HCT116 (cell line): ENCODE results near the gene SCRN1. TPM values are rescaled to one million over a fixed set of nuclear protein-coding genes. Genes with fewer than 3 reads are reported as not detected.

Experiments used
- ATAC-seq: fragments of 200-7000 bp; cut with Tn5 transposase; 2 replicates; pipeline ENCODE4 v1.9.1; 2020; ENCODE audit warnings: mild to moderate bottlenecking, moderate library complexity
- BruUV-seq: library from RNA; stranded (reverse); fragments of 400-500 nt; replicated peaks from 2 replicates; lab custom pipeline; 2021; lab: Mats Ljungman, UMichigan
- CTCF ChIA-PET: fragments of 300-600 bp; sonication (Branson Sonifier 250); formaldehyde crosslinking; loops from one replicate; lab custom pipeline; 2021; ENCODE audit warnings: antibody characterized with exemption; lab: Charles Lee
- POLR2A ChIA-PET: fragments of 300-600, 350-600 bp; sonication (Branson Sonifier 250); formaldehyde crosslinking; loops from one replicate; lab custom pipeline; 2021; ENCODE audit warnings: antibody characterized with exemption; lab: Charles Lee
- RAD21 ChIA-PET, 2 experiments: fragments of 300-600 bp; sonication (Branson Sonifier 250); formaldehyde crosslinking; loops; one replicate each; lab custom pipeline; 2023; ENCODE audit warnings: low total read pairs in 2 of 2; ENCODE audit not compliant: uncharacterized antibody in 2 of 2, unreplicated experiment in 2 of 2, low non-redundant PET in 1 of 2; lab: Charles Lee
- DNase-seq: peaks from one replicate; pipeline ENCODE4 v3.0.0-alpha.2; 2010; ENCODE audit warnings: low read depth, low spot score
- H2AFZ ChIP-seq: fragments of 200-600 bp; shearing (Covaris generic), sonication (generic); 2 replicates; pipeline ENCODE4 v1.6.1; 2017; ENCODE audit warnings: low read depth, mixed run types, mixed read lengths, antibody characterized with exemption, low read length; ENCODE audit not compliant: poor library complexity, severe bottlenecking
- H3K27ac ChIP-seq: 2 replicates; pipeline ENCODE4 v1.5.1; 2012; ENCODE audit warnings: low read depth, low read length
- H3K27me3 ChIP-seq: fragments of 200-600 bp; sonication (generic); 2 replicates; pipeline ENCODE4 v1.6.1; 2016; ENCODE audit warnings: mixed run types, low read length, mixed read lengths; ENCODE audit not compliant: insufficient read depth
- H3K36me3 ChIP-seq, 2 experiments: fragments of 200-500 bp in 1 of 2; fragments of 200-600 bp in 1 of 2; sonication (Bioruptor generic) in 1 of 2; sonication (generic) in 1 of 2; 2 replicates each; pipeline versions ENCODE4 v1.5.1 to v1.6.1; 2014 to 2016; ENCODE audit warnings: low read length in 2 of 2, inconsistent platforms in 1 of 2, mixed read lengths in 1 of 2, mixed run types in 1 of 2; ENCODE audit not compliant: insufficient read depth in 2 of 2, control insufficient read depth in 1 of 2
- H3K4me1 ChIP-seq, 2 experiments: fragments of 200-600 bp in 1 of 2; sonication (generic) in 1 of 2; 2 replicates each; pipeline versions ENCODE4 v1.5.1 to v1.6.1; 2012 to 2017; ENCODE audit warnings: low read length in 2 of 2, inconsistent platforms in 1 of 2, mild to moderate bottlenecking in 1 of 2, mixed read lengths in 1 of 2, mixed run types in 1 of 2, moderate library complexity in 1 of 2; ENCODE audit not compliant: insufficient read depth in 2 of 2, control insufficient read depth in 1 of 2
- H3K4me2 ChIP-seq: fragments of 200-600 bp; sonication (generic); 2 replicates; pipeline ENCODE4 v1.6.1; 2017; ENCODE audit warnings: mixed run types, low read length, mixed read lengths
- H3K4me3 ChIP-seq, 2 experiments: fragments of 200-600 bp in 1 of 2; sonication (generic) in 1 of 2; replicated peaks in 1 of 2; 2 replicates each; pipeline ENCODE4 v1.5.1; 2011 to 2016; ENCODE audit warnings: low read length in 2 of 2, control low read depth in 1 of 2, low read depth in 1 of 2, mild to moderate bottlenecking in 1 of 2, mixed read lengths in 1 of 2, mixed run types in 1 of 2
- H3K79me2 ChIP-seq: fragments of 200-600 bp; sonication (generic); 2 replicates; pipeline ENCODE4 v1.6.1; 2017; ENCODE audit warnings: mild to moderate bottlenecking, mixed run types, low read length, moderate library complexity, mixed read lengths; ENCODE audit not compliant: insufficient read depth
- H3K9ac ChIP-seq: fragments of 200-600 bp; sonication (generic); 2 replicates; pipeline ENCODE4 v1.6.1; 2016; ENCODE audit warnings: low read length, mixed read lengths
- H3K9me2 ChIP-seq: fragments of 200-600 bp; sonication (generic), shearing (Covaris generic); 2 replicates; pipeline ENCODE4 v1.6.1; 2017; ENCODE audit warnings: mixed run types, mild to moderate bottlenecking, moderate library complexity; ENCODE audit not compliant: insufficient read depth
- H3K9me3 ChIP-seq, 2 experiments: fragments of 200-500 bp in 1 of 2; fragments of 200-600 bp in 1 of 2; sonication (Bioruptor generic) in 1 of 2; sonication (generic) in 1 of 2; 2 replicates each; pipeline ENCODE4 v1.6.1; 2014 to 2017; ENCODE audit warnings: low read length in 2 of 2, mixed read lengths in 2 of 2, inconsistent platforms in 1 of 2, low read depth in 1 of 2, mild to moderate bottlenecking in 1 of 2, mixed run types in 1 of 2, moderate library complexity in 1 of 2; ENCODE audit not compliant: control insufficient read depth in 1 of 2, insufficient read depth in 1 of 2
- H4K20me1 ChIP-seq: fragments of 200-600 bp; sonication (generic), shearing (Covaris generic); 2 replicates; pipeline ENCODE4 v1.6.1; 2017; ENCODE audit warnings: mixed run types, mild to moderate bottlenecking, moderate library complexity; ENCODE audit not compliant: insufficient read depth
- CBX3 ChIP-seq: IDR thresholded peaks from 2 replicates; pipeline ENCODE4 v1.6.1; 2012; ENCODE audit warnings: low read depth
- CTCF ChIP-seq, 3 experiments: fragments of 200-600 bp in 1 of 3; sonication (generic) in 1 of 3; IDR thresholded peaks in 2 of 3; conservative IDR thresholded peaks in 1 of 3; 2 replicates each; pipeline ENCODE4 v1.5.1; 2012 to 2017; ENCODE audit warnings: low read depth in 2 of 3, low read length in 2 of 3, antibody characterized with exemption in 1 of 3, borderline replicate concordance in 1 of 3, control low read depth in 1 of 3, mild to moderate bottlenecking in 1 of 3, mixed read lengths in 1 of 3, mixed run types in 1 of 3, moderate library complexity in 1 of 3; ENCODE audit not compliant: insufficient read depth in 1 of 3
- EGR1 ChIP-seq: IDR thresholded peaks from 2 replicates; pipeline ENCODE4 v1.6.1; 2012; ENCODE audit warnings: low read depth
- ELF1 ChIP-seq: IDR thresholded peaks from 2 replicates; pipeline ENCODE4 v1.6.1; 2012; ENCODE audit warnings: low read depth, borderline replicate concordance
- EZH2phosphoT487 ChIP-seq: fragments of 200-600 bp; IDR thresholded peaks from 2 replicates; pipeline ENCODE4 v1.6.1; 2018; ENCODE audit warnings: antibody characterized with exemption, borderline replicate concordance
- FOSL1 ChIP-seq: IDR thresholded peaks from 2 replicates; pipeline ENCODE4 v1.6.1; 2012; ENCODE audit warnings: low read depth
- JUND ChIP-seq: IDR thresholded peaks from 2 replicates; pipeline ENCODE4 v1.6.1; 2012
- MAX ChIP-seq: IDR thresholded peaks from 2 replicates; pipeline ENCODE4 v1.6.1; 2012
- POLR2A ChIP-seq: IDR thresholded peaks from 2 replicates; pipeline ENCODE4 v1.7.0; 2011; ENCODE audit warnings: borderline replicate concordance; ENCODE audit not compliant: insufficient read depth, insufficient read length; ENCODE audit errors: extremely low read depth
- POLR2AphosphoS5 ChIP-seq: IDR thresholded peaks from 2 replicates; pipeline ENCODE4 v1.6.1; 2011; ENCODE audit warnings: mild to moderate bottlenecking, low read depth, low read length, moderate library complexity
- RAD21 ChIP-seq: IDR thresholded peaks from 2 replicates; pipeline ENCODE4 v1.6.1; 2012; ENCODE audit warnings: low read depth, mild to moderate bottlenecking
- SIN3A ChIP-seq: IDR thresholded peaks from 2 replicates; pipeline ENCODE4 v1.6.1; 2012; ENCODE audit warnings: low read depth
- SP1 ChIP-seq: IDR thresholded peaks from 2 replicates; pipeline ENCODE4 v1.6.1; 2012; ENCODE audit warnings: low read depth
- SRF ChIP-seq: IDR thresholded peaks from 2 replicates; pipeline ENCODE4 v1.6.1; 2012; ENCODE audit warnings: low read depth
- TCF7L2 ChIP-seq: IDR thresholded peaks from 2 replicates; pipeline ENCODE4 v1.7.0; 2011; ENCODE audit warnings: borderline replicate concordance, inconsistent platforms; ENCODE audit not compliant: insufficient read depth, insufficient read length; ENCODE audit errors: extremely low read depth
- ZBTB33 ChIP-seq: IDR thresholded peaks from 2 replicates; pipeline ENCODE4 v1.6.1; 2011; ENCODE audit warnings: mild to moderate bottlenecking, low read length, moderate library complexity; ENCODE audit not compliant: insufficient replicate concordance; ENCODE audit errors: extremely low read depth
- ZFX ChIP-seq: fragments of 450-650 bp; IDR thresholded peaks from 2 replicates; pipeline ENCODE4 v1.6.1; 2017
- ZNF274 ChIP-seq: fragments of 200-500 bp; sonication (Bioruptor generic); IDR thresholded peaks from 2 replicates; pipeline ENCODE4 v1.6.1; 2014; ENCODE audit warnings: mild to moderate bottlenecking, low read depth, low read length, inconsistent platforms
- intact Hi-C: fragments of 100-400 bp; cut with micrococcal nuclease; formaldehyde crosslinking; loops from 2 replicates; pipeline ENCODE4 v1.10.0; 2022
- total RNA-seq: library from RNA; stranded (reverse); gene quantifications from one replicate; pipeline ENCODE4 v1.2.1, GENCODE V29; 2021; ENCODE audit not compliant: unreplicated experiment

Gene SCRN1
- total RNA-seq, 1 experiment from 2014 or later: 76.8 TPM

- H3K4me3 ChIP-seq: no peak overlapping the region
- RAD21 ChIA-PET: no interaction called here
- H3K9ac ChIP-seq: no peak overlapping the region
- intact Hi-C loops: no loop called here
- BruUV-seq: no TSS peak
- TF ChIP-seq POLR2AphosphoS5 (no peak), CTCF (IDR thresholded peaks at IDR 0.05 in 2 of 3, conservative IDR thresholded peaks at IDR 0.05 in 1 of 3; ENCODE audit: borderline replicate concordance in 1 of 3, insufficient read depth in 1 of 3, low read depth in 2 of 3, low read length in 2 of 3) (no peak), RAD21 (no peak), POLR2A (no peak), TCF7L2 (no peak), JUND (no peak), MAX (no peak), SP1 (no peak), EZH2phosphoT487 (no peak), FOSL1 (no peak), ZBTB33 (no peak), EGR1 (no peak), ZNF274 (no peak), ZFX (no peak), SRF (no peak), CBX3 (no peak), ELF1 (no peak), SIN3A (no peak)
- no peak overlapping the region for H3K27ac ChIP-seq
- no peaks in the 10 kb centered on the region for H3K27me3 ChIP-seq
- H3K4me1 ChIP-seq: no peaks in the 10 kb centered on the region
- H2AFZ ChIP-seq: no peak overlapping the region
- ATAC-seq: no peak
- H3K79me2 ChIP-seq: peaks cover 10% of the 10 kb centered on the region
- POLR2A ChIA-PET: no interaction called here
- no peaks in the 10 kb centered on the region for H4K20me1 ChIP-seq
- H3K36me3 ChIP-seq: peaks cover 0 to 4% of the 10 kb centered on the region in 2 experiments; a peak in 1 of 4 replicates
- DNase-seq: no peak
- no peaks in the 10 kb centered on the region for H3K9me2 ChIP-seq
- H3K4me2 ChIP-seq: no peak overlapping the region
- no peaks in the 10 kb centered on the region for H3K9me3 ChIP-seq
- CTCF ChIA-PET: interaction anchor here (1.5 kb wide), 1 partner anchor 26 kb away, joined by 4 read pairs; no protein-coding TSS in a partner anchor
Measured at GRCh38 chr7:30036220-30036619, 46.6 kb upstream of the SCRN1 start.
